ENCODE measurements around the gene OR5H2. TPM values are rescaled to one million over a fixed set of nuclear protein-coding genes. Genes with fewer than 3 reads are reported as not detected.
A peak's percentile ranks its signal among the peaks of the same experiment; 100 is the strongest.
"Not testable (repeated sequence)": the region's sequence is repeated elsewhere in the genome, so short reads cannot be mapped to it uniquely, and the experiment has no call there.

The OR5H2 gene
- total RNA-seq (ENCODE audit: insufficient read depth, low replicate concordance) = 13.2 TPM

DNA sequence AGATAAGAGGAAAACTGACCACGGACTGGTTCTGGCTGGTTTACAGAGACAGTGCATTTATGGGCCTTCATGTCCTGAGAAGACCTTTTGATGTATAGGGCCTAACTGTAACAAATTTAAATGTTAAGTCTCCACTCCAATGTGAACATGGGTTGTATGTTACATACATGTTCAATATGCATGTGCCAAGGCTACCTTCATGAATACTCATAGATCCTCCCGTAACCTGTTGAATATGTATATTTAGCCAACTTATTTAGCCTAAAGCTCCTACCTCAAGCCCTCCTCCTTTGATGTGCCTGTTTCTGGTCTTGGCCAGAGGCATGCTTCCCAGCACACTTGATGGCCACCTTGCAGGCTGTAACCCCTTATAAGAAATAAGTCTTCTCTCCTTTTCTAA, at the start of gene OR5H2:
Gene OR5H2 (plus strand): TSS at position 301 of the 400 bp plus-strand sequence. CDS start 398 bp downstream, outside the sequence.
- DNase-seq (ENCODE audit: low spot score) = peak; percentile 1

GRCh38 chr3:98233468-98233867, 48.8 kb upstream of the OR5H2 start:
- DNase-seq (ENCODE audit: low spot score) = no peak

DNA sequence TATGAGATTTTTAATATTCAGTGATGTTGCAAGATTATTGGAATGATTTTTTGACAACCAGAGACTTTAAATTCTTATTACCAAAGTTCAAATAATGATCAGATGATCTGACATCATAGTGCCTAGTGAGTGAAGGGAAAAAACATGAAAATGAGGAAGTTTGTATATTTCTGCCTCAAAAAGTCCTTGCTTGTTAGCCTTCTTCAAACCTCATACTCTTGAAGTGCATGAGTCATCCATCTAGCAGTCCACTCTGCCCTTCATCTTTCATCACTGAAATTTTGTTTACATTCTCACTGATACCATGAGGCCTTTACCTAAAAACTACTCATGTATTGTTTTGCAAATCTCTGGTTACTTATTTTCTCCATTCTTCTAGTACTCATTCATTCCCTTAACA, 42.2 kb upstream of the OR5H2 start:
- no peak for DNase-seq (ENCODE audit: low spot score)

DNA sequence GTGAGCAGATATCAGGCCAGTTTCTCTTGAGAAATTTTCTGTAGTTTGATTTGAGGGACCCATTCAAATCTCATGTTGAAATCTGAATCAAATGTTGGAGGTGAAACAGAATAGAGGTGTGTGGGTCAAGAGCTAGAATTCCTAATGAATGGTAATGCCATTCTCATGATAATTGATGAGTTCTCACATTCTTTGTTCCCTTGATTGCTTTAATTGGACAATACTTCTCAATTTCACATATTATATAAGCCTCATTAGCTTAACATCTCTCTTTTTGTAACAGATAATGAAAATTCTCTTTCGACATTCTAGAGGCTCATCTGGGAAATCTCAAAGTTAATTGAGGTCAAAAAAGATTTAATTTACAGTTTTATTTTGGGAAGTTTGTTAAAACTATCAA, 40.1 kb upstream of the OR5H2 start:
- DNase-seq (ENCODE audit: low spot score) = no peak

DNA sequence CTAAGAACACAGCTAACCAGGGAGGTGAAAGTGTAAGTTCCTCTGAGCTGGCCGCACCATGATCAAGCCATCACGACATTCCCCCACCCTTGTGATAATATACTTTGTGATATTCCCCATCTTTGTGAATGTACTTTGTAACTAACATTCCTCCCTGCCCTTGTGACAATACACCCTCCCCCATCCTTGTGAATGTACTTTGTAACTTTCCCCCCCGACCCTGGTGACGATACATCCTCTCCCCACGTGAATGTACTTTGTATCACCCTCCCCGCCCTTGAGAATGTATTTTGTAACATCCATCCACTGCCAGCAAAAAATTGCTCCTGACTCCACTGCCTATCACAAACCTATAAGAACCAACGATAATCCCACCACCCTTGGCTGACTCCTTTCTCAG, 38.5 kb upstream of the OR5H2 start:
- no peak for DNase-seq (ENCODE audit: low spot score)

GRCh38 chr3:98246142-98246541, 36.2 kb upstream of the OR5H2 start:
- DNase-seq (ENCODE audit: low spot score) = no peak

DNA sequence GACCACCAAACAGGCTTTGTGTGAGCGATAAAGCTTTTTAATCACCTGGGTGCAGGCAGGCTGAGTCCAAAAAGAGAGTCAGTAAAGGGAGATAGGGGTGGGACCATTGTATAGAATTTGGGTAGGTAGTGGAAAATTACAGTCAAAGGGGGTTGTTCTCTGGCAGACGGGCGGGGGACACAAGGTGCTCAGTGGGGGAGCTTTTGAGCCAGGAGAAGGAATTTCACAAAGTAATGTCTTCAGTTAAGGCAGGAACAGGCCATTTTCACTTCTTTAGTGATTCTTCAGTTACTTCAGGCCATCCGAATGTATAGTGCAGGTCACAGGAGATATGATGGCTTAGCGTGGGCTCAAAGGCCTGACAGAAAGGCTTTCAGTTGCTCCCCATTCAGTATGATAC, 26.3 kb upstream of the OR5H2 start:
- not testable (repeated sequence) for DNase-seq (ENCODE audit: low spot score)

- no peak for DNase-seq (ENCODE audit: low spot score)
These were observed 22.6 kb upstream of the OR5H2 start for GRCh38 chr3:98259707-98260106.

GRCh38 chr3:98262046-98262445, 20.3 kb upstream of the OR5H2 start:
- no peak for DNase-seq (ENCODE audit: low spot score)

GRCh38 chr3:98263944-98264343, 18.4 kb upstream of the OR5H2 start, which contains the start of gene OR5H6:
Gene OR5H6, plus strand, starts transcription at chr3:98264244. Its CDS starts 89 bp downstream, at chr3:98264333.
- DNase-seq (ENCODE audit: low spot score) = no peak

DNA sequence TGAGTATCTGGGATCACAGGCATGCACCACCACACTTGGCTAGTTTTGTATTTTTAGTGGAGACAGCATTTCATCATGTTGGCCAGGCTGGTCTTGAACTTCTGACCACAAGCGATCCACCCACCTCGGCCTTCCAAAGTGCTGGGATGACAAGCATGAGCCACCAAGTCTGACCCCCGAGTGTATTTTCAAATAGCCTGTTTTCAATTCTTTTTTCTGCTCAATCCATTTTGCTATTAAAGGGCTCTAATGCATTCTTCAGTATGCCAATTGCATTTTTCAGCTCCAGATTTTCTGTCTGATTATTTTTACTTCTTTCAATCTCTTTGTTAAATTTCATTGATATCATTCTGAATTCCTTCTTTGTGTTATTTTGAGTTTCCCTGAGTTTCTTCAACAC, 12.5 kb upstream of the OR5H2 start:
- DNase-seq (ENCODE audit: low spot score) = no peak

GRCh38 chr3:98272126-98272525, 10.2 kb upstream of the OR5H2 start:
- DNase-seq (ENCODE audit: low spot score) = no peak

DNA sequence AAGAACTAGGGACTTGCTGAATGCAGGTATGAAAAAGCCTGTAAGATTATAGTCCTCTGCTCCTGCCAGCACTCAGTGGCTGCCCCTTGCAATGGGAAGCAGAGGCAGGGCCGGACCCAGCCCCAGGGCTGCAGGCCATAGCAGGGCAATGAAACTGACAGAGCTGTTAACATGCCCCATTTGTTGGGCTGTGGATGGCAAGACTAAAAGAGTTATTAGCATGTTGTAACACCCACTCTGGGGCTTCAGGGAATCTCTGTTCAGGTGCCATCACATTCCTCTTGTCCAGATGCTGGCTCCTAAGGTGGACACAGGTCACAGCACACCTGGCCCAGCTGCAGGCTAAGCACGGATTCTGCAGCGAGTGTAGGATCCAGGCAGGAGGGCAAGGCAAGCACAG, 7.4 kb upstream of the OR5H2 start:
- DNase-seq (ENCODE audit: low spot score) = no peak

GRCh38 chr3:98290916-98291315, 8.6 kb downstream of the OR5H2 start:
- DNase-seq (ENCODE audit: low spot score) = no peak

DNA sequence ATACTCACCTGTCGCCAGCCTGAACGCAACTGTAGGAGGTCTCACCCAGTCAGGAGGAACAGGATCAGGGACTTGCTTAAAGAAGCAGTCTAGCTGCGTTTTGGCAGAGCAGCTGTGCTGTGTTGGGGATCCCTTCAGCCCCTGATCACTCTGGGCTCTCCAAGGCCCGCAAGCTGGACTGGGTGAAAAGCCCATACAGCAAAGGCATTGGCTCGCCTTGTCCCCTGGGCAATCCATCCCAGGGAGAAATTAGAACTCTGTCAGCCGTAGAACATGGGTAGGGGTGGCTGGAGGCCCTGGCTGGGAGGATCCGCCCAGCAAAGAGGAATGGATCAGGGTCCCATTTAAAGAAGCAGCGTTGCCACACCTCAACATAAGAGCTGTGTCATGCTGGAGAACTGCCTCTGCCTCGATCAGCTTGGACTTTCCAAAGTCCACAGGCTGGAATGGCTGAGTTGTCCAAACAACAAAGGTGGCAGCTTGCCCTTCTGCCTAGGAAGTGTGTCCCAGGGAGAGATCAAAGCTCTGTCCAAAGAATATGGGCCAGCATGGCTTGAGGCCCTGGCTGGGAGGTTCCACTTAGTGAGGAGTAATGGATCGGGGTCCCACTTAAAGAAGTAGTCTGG, 9.1 kb downstream of the OR5H2 start:
- no peak for DNase-seq (ENCODE audit: low spot score)

DNA sequence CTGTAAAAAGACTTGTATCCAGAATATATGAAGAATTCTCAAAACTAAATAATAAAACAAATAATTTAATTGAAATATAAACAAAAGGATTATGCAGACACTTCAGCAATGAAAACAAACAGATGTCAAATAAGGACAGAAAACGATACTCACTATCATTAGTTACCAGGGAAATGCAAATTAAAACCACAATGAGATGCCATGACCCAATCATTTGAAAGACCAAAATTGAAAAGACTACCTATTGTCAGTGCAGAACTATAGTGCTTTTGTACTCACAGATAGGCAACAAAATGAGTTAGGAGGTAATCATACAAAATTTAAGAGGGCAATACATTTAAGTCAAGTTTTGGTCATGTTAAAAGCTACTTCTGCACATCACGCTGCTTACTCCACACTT, 39.8 kb downstream of the OR5H2 start:
- no peak for DNase-seq (ENCODE audit: low spot score)

DNA sequence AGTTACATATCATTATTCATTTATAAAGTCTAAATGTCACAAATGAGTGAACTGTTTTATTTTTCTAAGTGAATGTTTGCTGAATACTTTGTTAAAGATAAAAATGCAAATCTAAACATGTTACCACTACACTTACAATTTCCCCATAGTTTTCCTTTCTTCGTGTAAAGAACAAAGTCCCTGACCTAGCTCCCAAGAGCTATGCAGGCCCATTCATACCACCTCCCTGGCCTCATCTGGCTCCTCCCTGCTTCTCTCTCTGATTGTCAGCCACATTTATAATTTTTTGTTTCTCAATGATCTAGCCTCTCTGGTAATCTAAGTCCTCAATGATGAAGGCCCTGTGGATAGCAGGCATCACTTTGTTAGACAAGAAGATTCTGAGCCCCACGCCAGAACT, 40.4 kb downstream of the OR5H2 start:
- no peak for DNase-seq (ENCODE audit: low spot score)

DNA sequence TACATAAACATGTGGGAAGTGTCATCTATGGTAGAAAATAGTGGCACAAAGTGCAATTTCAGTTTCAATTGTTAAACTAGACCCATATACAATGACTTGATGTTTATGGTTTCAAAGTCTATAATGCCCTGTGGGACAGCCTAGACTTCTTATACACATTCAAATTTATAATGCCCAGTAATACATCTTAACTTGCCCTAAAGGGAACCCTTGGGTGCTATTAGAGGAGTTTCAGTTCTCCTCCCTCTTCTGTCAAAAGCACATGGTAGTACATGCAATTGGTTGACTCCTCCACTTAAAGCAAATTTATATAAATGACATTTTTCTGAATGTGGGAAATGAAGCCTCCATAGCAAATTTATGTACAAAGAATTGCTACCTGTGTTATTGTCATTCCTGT, 41.1 kb downstream of the OR5H2 start:
- DNase-seq (ENCODE audit: low spot score) = no peak

GRCh38 chr3:98325055-98325454, 42.8 kb downstream of the OR5H2 start:
- DNase-seq (ENCODE audit: low spot score) = no peak

DNA sequence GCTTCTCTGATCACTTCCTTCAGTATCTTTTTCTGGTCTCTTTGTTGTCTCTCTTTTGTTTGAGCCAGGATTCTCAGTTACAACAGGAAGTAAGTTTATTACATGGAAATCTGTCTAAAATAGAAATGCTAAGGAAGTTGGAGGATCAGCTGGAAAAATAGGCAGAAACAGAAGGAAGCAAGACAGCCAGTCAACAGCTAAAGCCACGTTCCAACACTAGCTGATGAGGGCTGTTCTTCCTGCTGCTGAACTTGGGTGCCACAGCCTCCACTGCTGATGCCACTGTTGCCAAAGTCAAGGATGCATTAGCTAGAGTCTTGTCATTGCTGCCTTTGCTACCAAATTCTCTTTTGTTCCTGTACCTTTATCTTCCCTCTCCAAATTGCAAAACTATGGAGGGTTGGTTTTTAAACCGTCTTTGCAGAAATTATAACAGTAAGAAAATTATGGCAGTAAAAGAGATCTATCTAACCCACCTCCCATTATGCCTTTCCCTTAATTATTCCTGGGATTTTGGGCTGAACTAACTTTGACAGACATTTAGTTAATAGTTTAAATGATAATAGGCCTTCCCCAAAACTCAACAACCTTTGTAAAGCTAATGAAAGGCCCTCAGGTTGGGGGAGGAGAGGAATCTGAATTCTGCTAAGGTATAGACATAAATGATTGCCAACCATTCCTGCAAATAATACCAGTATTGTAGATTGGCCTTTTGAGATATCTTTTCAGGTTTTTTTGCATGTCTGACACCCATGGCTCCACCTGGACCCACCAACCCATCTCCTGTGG, 44.0 kb downstream of the OR5H2 start:
- DNase-seq (ENCODE audit: low spot score) = peak; percentile 5

DNA sequence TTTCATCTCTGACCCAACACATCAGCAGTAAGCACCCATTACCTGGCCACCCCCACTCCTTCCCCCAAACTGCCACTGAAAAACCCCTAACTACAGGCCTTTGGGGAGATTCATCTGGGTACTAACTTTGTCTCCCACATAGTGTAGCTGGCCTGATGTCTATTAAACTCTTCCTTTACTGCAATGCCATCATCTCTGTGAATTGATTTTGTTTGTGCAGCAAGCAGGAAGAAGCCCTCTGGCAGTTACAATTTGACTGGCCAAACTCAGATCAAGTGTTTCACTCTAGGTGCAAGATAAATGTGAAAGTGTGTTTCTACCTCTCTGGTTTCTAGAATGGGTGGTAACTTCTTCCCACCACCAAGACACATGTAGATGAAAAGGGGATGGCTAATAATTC, 44.6 kb downstream of the OR5H2 start:
- no peak for DNase-seq (ENCODE audit: low spot score)

GRCh38 chr3:98328933-98329332, 46.6 kb downstream of the OR5H2 start:
- DNase-seq (ENCODE audit: low spot score) = no peak

All from umbilical cord (tissue), 2 donors.